NK-92 treated with Interleukin-12 subunit alpha and Interleukin-12 subunit beta, amount 100 ng/mL, for 24 hours (cell line): ENCODE measurements around the gene TUBA4B.
A peak's percentile ranks its signal among the peaks of the same experiment; 100 is the strongest.

Source experiments
- DNase-seq: peaks from one replicate; lab custom pipeline; 2025; lab: John Stamatoyannopoulos, UW

The TUBA4B gene

DNA sequence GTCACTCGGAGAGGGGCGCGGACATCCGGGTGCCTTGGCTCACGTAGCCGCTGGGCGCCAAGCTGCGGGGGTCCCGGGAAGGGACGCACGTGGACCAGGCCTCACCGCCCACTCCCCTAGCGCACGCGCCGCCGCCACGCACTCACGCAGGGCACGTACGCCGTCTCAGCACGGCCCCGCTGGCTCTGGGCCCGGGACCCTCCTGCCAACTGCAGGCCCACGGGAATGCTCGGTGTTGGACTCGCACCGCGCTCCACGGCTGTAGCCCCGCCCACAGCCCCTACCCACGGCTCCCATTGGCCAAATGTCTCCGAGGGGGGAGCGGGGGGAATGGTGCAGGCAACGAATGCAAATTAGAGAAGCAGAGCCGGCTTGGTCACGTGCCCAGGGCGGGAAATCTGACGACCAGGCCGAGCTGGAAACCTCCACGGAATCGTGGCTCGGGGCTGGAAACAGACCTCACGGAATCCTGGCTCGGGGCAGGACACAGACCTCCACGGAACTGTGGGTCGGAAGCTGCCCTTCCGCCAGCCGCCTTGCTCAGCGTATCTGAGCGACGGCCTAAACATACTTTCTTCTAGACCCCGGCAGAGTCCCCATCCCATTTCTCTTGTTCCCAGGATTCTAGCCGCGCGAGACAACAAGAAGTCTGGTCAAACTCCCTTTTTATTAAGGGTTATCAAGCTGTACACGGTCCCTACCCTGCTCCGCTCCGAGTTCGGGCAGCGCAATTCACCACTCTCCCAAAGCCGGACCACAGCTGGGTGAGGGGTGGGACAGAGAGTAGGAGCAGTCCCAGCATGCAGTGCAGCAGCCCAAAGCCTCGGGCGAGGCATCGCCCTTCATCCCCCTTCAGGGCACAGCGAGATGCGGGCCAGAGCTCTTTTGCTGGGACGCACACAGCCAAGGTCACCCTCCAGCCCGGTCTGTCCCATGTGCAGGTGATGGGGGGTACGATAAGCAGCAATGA is 34.0 kb upstream of the TUBA4B start, which contains the start of gene ABCB6:
ABCB6 (minus strand) TSS at position 227 of the 970 bp plus-strand sequence. CDS start 285 bp downstream, outside the sequence.
- DNase-seq = no peak

GRCh38 chr2:219219784-219220532 is 33.1 kb upstream of the TUBA4B start:
- DNase-seq = no peak

DNA sequence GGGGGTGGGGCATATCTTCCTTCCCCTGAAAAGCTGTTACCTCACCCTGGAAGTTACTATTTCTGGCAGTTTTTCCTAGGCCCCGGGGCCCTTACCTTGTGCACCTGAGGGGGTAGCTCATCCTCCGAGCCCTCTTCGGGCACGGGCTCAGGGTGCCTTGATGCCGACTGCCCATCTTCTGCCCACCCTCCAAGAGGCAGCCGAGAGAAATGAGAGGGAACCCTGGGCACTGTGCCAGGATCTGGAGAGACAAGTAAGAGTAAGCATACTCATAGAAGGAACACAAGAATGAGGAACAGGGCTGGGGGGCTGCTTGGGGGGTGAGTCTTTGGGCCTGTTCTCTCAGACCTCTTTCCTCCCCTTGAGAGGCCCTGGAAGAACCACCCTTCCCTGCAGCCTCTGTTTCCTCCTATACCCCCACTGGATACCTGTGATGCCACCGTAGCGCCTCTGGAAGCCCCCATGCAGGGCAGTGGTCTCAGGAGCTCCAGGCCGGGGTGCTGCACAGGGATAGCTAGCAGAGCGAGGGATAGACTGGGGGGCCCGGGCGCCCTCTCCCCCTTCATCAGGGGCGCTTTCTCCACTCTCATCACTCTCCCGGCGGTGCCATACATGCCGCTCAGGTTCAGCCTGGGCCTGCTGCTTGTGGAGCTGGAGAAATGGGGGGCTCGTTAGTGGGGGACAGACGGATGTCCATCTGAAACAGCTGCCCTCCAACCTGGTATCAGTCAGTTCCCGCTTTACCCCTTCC is 32.2 kb upstream of the TUBA4B start:
- DNase-seq = no peak

GRCh38 chr2:219221957-219222518 is 31.0 kb upstream of the TUBA4B start:
- DNase-seq = no peak

- DNase-seq = no peak
Measured at GRCh38 chr2:219223831-219224610, 29.0 kb upstream of the TUBA4B start.

DNA sequence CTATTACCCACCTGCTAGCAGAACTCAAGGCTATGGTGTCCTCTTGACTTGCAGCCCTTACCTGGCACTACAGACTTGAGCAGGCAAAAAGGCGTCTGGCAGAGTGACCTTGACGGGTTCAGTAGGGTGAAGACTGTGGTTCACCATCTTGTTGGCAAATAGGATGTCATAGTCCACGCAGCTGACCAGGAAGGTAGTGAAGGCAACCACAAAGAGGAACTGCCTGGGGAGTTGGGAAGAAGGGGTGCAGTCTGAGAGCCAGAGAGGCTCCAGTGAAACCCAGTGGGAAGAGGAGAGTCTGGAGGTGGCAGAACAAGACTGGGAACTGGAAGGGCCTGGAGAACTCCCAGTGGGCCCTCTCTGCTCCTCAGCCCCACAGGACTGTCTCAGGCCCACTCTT is 27.7 kb upstream of the TUBA4B start:
- no peak for DNase-seq

DNA sequence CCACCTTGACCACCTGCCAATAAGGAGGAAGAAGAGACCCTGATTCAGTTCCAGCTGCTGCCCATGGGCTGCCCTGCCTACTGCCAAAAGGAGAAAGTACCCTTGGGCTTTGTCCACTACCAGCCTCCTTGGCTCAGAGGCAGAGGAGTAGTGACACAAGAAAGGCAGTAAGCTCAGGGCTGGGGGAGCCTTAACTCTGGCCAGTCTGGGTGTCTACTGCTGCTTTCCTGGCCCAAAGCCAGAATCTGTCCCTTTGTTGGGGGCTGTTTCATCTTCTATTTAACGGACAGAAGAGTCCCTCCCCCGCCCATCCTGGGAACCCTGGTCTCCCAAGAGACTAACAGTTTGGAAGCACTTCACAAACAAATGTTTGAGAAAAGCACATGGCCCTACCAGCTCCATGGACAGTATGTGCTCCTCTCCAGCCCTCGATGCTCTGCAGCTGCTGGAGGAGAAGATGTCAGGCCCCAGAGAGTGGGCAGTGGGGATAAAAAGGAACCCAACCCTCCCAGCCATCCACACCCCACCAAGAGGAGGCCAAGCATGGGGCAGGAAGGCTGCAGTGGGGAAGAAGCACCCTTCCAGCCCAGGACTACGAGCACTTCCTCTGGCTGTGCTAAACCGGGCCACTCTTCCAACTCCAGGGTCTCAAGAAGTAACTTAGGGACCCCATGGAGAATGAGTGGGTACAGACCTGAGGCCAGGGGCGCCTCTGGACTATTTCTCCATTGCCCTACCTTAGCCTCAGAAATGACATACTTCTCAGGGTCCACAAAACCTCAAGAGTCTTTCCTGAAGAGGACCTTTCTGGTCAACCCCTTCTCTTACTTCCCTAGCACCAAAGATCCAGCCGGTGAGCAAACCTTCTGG is 24.8 kb upstream of the TUBA4B start:
- DNase-seq = no peak

DNA sequence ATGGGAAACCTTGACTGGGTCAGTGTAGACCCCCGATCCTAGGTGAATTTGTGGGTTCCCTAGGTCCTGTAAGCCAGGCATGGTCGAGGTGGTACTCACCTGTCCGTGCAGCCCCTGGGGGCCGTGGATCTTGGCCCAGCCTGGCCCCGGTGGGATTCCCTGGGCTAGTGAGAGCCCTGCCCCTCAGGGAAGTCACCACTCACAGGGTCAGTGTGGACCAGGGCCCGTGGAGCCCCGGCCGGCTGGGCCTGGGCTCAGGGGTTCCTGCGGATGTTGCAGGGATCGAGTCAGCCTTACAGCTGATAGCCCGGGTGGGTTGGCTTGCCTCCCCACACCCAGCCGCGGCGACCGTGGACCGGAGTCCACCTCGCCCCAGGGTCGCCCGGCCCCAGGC is 24.1 kb upstream of the TUBA4B start:
- no peak for DNase-seq

DNA sequence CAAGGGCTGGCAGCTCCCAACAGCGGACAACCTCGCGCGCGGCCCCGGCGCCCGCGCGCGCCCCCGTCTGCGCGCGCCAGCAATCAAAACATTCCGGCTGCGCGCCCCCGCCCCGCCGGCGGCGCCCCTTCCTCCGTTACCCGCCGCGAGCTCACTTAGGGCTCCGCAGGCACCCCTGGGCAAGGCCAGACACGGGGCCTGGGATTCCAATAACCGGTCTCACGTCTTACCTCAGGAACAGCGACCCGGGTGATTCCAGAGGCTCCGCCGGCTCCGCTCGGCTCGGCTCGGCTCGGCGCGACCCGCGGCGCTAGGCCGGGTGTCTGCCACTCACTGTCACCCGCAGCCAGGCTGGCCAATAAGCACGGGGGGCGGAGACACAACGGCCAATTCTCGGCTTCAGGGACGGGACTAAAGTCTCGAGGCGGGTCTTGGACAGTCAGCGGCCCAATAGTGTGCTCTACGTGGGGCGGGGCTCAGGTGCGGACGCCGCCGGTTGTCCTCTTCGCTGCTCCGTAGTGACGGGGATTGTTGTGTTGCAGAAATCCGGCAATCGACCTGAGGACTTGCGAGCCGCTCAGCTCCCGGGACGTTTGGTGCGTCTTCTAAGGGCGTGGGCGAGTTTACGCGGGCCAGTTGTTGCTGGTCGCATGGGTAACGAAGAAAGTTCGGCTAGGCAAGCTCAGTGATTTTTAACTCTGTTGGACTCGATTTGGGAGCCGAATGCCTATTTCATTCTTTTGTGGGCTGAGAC is 23.6 kb upstream of the TUBA4B start, which contains the start of the genes ANKZF1 and ATG9A:
ANKZF1 (plus strand) TSS at position 502 of the 754 bp plus-strand sequence. CDS start 452 bp downstream, outside the sequence.
ATG9A (minus strand) TSS at position 332 of the 754 bp plus-strand sequence. CDS start 1,612 bp downstream, outside the sequence.
- DNase-seq = peak; percentile 98

GRCh38 chr2:219230059-219230540 is 22.9 kb upstream of the TUBA4B start:
- no peak for DNase-seq

DNA sequence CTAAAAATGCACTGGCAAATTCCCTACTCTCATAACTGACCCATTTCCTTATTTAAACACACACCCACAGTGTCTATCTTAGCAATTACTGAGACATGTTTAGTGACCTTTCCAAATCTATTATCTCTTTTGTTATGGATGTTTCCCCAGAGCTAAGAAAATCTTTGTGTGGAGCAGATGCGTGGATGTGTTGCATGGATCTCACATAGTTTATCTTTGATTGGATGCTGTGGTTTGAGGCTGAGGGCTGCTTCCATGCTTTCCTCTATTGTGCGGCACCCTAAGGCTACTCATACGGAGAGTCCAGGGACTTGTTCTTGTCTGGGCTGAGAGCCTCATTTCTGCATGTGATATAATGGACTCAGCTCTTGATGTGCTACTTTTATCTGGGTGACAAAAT is 18.7 kb upstream of the TUBA4B start:
- no peak for DNase-seq

DNA sequence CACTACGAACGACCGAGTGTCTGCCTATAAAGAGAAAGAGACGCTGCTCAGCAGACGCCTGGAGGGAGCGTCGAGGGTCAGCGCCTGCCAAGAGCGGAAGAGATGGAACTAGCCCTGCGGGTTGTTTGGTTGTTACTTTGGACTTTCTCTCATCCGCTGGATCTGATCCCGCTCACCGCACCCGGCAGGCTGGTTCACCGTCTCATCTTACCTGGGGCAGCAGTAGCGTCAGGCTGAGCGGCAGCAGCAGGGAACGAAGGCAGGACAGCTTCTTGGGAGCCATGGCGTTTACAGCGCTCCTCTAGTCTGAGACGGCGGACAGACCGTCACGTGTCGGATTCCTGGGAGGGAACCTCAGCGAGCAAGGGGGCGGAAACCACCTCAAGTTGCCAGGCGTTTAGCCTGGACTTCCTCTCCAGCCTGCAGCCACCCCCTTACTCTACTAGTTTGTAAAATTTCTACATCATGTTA is 9.7 kb upstream of the TUBA4B start:
- DNase-seq = no peak

DNA sequence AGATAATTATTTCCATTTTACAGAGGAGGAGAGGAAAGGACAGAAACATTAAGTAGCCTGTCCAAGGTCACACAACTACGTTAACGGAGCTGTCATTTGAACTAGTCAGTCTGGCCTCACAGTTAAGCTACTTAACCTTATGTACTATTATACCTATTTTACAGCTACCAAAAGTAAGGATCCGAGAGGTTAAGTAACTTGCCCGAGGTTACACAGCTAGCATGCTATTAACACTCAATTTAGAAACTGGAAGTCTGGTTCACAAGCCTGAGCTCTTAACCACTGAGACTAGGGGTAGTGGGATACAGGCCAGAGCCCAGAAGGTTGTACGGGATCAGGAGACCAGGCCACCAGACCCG is 8.3 kb upstream of the TUBA4B start:
- DNase-seq = no peak

- peak; percentile 86 for DNase-seq
Measured at GRCh38 chr2:219245148-219245898, 7.7 kb upstream of the TUBA4B start, which contains the start of the genes GLB1L and STK16. GLB1L (minus strand) TSS chr2:219245444; CDS start chr2:219243573, 1,871 bp downstream. STK16 (plus strand) TSS chr2:219245479; CDS start chr2:219246000, 521 bp downstream.

- no peak for DNase-seq
Measured at GRCh38 chr2:219245899-219246230, 7.2 kb upstream of the TUBA4B start.

DNA sequence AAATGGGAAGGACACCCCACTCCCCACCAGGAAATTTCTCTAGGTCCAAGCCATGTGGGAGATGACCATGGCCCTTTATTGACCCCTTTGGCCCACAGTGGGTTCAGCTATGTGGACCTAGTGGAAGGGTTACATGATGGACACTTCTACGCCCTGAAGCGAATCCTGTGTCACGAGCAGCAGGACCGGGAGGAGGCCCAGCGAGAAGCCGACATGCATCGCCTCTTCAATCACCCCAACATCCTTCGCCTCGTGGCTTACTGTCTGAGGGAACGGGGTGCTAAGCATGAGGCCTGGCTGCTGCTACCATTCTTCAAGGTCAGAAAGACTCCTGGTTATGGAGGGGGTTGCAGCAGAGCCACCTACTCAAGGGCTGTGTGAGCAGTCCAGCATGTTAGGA is 6.5 kb upstream of the TUBA4B start:
- no peak for DNase-seq

DNA sequence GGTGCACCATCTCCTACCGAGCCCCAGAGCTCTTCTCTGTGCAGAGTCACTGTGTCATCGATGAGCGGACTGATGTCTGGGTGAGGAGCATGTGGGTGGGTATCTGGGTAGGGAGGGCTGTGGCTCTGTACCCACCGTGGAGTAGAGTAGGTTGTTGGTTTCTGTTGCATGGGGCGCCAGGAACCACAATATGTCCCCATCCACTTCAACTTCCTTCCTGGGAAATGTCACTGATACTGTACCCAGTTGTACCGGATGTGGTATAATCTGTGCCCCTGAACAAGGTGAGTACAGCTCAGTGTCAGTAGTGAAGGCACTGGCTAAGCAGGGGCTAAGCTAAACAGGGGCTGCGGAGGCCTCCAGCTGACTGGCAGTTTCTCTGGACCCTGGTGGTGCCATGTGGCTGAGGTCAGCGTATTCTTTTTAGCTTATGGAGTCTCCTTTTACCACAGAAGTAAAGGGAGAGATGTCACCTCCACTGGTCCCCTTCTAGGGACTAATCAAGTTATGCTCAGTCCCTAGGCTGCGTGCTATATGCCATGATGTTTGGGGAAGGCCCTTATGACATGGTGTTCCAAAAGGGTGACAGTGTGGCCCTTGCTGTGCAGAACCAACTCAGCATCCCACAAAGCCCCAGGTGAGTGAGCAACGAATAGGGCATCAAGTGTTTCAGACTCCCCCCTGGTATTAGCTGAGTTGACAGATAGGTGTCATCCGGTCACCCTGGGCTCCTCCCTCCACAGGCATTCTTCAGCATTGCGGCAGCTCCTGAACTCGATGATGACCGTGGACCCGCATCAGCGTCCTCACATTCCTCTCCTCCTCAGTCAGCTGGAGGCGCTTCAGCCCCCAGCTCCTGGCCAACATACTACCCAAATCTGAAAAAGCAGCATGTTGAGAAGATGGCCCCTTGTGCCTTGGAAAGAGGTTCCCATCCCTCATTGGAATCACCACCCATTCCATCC is 5.1 kb upstream of the TUBA4B start:
- peak; percentile 50 for DNase-seq
